ENCODE data around the gene NFIB. TPM values are rescaled to one million over a fixed set of nuclear protein-coding genes. Genes with fewer than 3 reads are reported as not detected.

NFIB gene
- total RNA-seq, 1 experiment from 2014 or later, result 14.3 TPM

GRCh38 chr9:14336244-14336643 is 22.3 kb upstream of the NFIB start:
- Histone ChIP-seq H3K18ac (ENCODE audit: insufficient read length, low read depth, low read length) (no peak overlapping the region), H3K9ac (ENCODE audit: extremely low read depth, insufficient read length, low read length) (no peak overlapping the region), H3K56ac (ENCODE audit: insufficient read length, low read depth, low read length) (no peak overlapping the region), H2BK12ac (ENCODE audit: insufficient read length, low read depth, low read length) (no peak overlapping the region), H3K9me3 (ENCODE audit: control insufficient read depth, low read depth, low read length) (no peaks in the 10 kb centered on the region), H2AK5ac (ENCODE audit: insufficient read length, low read length) (no peak overlapping the region), H3K79me2 (ENCODE audit: insufficient read depth, low read length) (no peaks in the 10 kb centered on the region), H2BK15ac (ENCODE audit: low read depth, low read length) (no peak overlapping the region), H3K79me1 (ENCODE audit: insufficient read depth, low read depth, low read length, poor library complexity, severe bottlenecking) (no peaks in the 10 kb centered on the region), H4K20me1 (ENCODE audit: control insufficient read depth, insufficient read depth, insufficient read length) (no peaks in the 10 kb centered on the region), H3K4ac (ENCODE audit: low read depth, low read length) (no peak overlapping the region), H2BK20ac (ENCODE audit: low read depth, low read length, poor library complexity, severe bottlenecking) (no peak overlapping the region), H4K8ac (replicated peaks; ENCODE audit: insufficient read length, low read depth, low read length) (no peak overlapping the region), H3K4me1 (ENCODE audit: insufficient read depth, low read length) (peaks cover 14% of the 10 kb centered on the region), H3K14ac (ENCODE audit: insufficient read depth, low read length) (no peak overlapping the region), H2AFZ (ENCODE audit: low read length) (no peak overlapping the region), H3K23ac (ENCODE audit: insufficient read length, low read depth, low read length) (no peak overlapping the region), H3K27ac (ENCODE audit: insufficient read length, low read depth, low read length) (no peak overlapping the region), H2BK5ac (ENCODE audit: insufficient read length, low read length) (no peak overlapping the region), H3K27me3 (ENCODE audit: insufficient read depth, low read length) (peaks cover 3% of the 10 kb centered on the region; the same call in 1 of the 2 replicates), H3K4me2 (ENCODE audit: insufficient read depth, insufficient read length, low read length) (no peak overlapping the region), H3K23me2 (ENCODE audit: insufficient read length, low read depth, low read length, poor library complexity, severe bottlenecking) (no peaks in the 10 kb centered on the region), H3T11ph (ENCODE audit: low read length) (no peak overlapping the region), H2BK120ac (ENCODE audit: low read depth, low read length, poor library complexity, severe bottlenecking) (no peak overlapping the region), H4K5ac (ENCODE audit: insufficient read length, low read depth, low read length) (no peak overlapping the region), H4K91ac (ENCODE audit: insufficient read length, low read depth, low read length) (no peak overlapping the region)
- Mint-ChIP-seq H3K9me3 (no peaks in the 10 kb centered on the region), H3K4me3 (no peak overlapping the region), H3K4me1 (peaks cover 20 to 31% of the 10 kb centered on the region in 2 experiments), H3K27me3 (ENCODE audit: low read depth) (peaks cover 21% of the 10 kb centered on the region), H3K36me3 (ENCODE audit: insufficient read depth in 1 of 3, low read depth in 3 of 3) (no peaks in the 10 kb centered on the region), H3K27ac (no peak overlapping the region)
- no peak for TF ChIP-seq CTCF (conservative IDR thresholded peaks at IDR 0.05)
- no CpG with 5 or more reads among the region's 1 CpG for WGBS (ENCODE audit: extremely low coverage, insufficient read length, low lambda C conversion rate)
- no peak for DNase-seq

All from H9 (cell line).